IPS-NIHi7 (cell line): ENCODE results near the gene INSM1.

Source experiments
- DNase-seq: peaks from one replicate; pipeline ENCODE4 v3.0.0; 2012; ENCODE audit warnings: mixed read lengths; ENCODE audit errors: extremely low spot score

Gene INSM1

GRCh38 chr20:20393207-20394120 lies 25.6 kb downstream of the INSM1 start:
- DNase-seq, result no peak

- no peak for DNase-seq
Observed at GRCh38 chr20:20395087-20395486, 27.2 kb downstream of the INSM1 start.

GRCh38 chr20:20395903-20396568 lies 28.1 kb downstream of the INSM1 start:
- no peak for DNase-seq

GRCh38 chr20:20396794-20397193 lies 28.9 kb downstream of the INSM1 start:
- DNase-seq, result no peak

- DNase-seq, result no peak
Observed at GRCh38 chr20:20398123-20398522, 30.2 kb downstream of the INSM1 start.

GRCh38 chr20:20399531-20400500 lies 31.9 kb downstream of the INSM1 start:
- DNase-seq, result no peak

- DNase-seq, result no peak
Observed at GRCh38 chr20:20401991-20402390, 34.1 kb downstream of the INSM1 start.

GRCh38 chr20:20404633-20405032 lies 36.7 kb downstream of the INSM1 start:
- DNase-seq, result no peak

GRCh38 chr20:20405623-20406022 lies 37.7 kb downstream of the INSM1 start:
- DNase-seq, result no peak

- DNase-seq, result no peak
Observed at GRCh38 chr20:20406306-20406705, 38.4 kb downstream of the INSM1 start.

- peak; percentile 37 for DNase-seq
Observed at GRCh38 chr20:20407891-20408805, 40.2 kb downstream of the INSM1 start.

GRCh38 chr20:20409331-20409730 lies 41.4 kb downstream of the INSM1 start:
- no peak for DNase-seq

- peak; percentile 70 for DNase-seq
Observed at GRCh38 chr20:20410678-20411077, 42.8 kb downstream of the INSM1 start.

GRCh38 chr20:20411402-20411801 lies 43.5 kb downstream of the INSM1 start:
- DNase-seq, result no peak

GRCh38 chr20:20411836-20412235 lies 43.9 kb downstream of the INSM1 start:
- no peak for DNase-seq

- DNase-seq, result no peak
Observed at GRCh38 chr20:20412750-20413149, 44.8 kb downstream of the INSM1 start.

GRCh38 chr20:20413810-20414281 lies 45.9 kb downstream of the INSM1 start:
- no peak for DNase-seq

GRCh38 chr20:20414640-20415220 lies 46.8 kb downstream of the INSM1 start:
- DNase-seq, result no peak

- DNase-seq, result no peak
Observed at GRCh38 chr20:20415321-20415720, 47.4 kb downstream of the INSM1 start.
